OCI-LY7 (cell line): ENCODE data around the gene COL20A1.

ENCODE experiments used
- EZH2phosphoT487 ChIP-seq: fragments of 200-600 bp; sonication (generic); IDR thresholded peaks from 2 replicates; pipeline ENCODE4 v1.6.1; 2018; ENCODE audit warnings: low read depth, borderline replicate concordance, mild to moderate bottlenecking, mixed run types, antibody characterized with exemption, low read length, moderate library complexity, mixed read lengths
- TF ChIP-seq, protein P1 (sequence below): fragments of 200-600 bp; sonication (generic); conservative IDR thresholded peaks from 2 replicates; pipeline ENCODE4 v1.5.1; 2014; ENCODE audit warnings: mild to moderate bottlenecking, antibody characterized with exemption, low read length, moderate library complexity, mixed read lengths

- TF ChIP-seq, protein P1, sequence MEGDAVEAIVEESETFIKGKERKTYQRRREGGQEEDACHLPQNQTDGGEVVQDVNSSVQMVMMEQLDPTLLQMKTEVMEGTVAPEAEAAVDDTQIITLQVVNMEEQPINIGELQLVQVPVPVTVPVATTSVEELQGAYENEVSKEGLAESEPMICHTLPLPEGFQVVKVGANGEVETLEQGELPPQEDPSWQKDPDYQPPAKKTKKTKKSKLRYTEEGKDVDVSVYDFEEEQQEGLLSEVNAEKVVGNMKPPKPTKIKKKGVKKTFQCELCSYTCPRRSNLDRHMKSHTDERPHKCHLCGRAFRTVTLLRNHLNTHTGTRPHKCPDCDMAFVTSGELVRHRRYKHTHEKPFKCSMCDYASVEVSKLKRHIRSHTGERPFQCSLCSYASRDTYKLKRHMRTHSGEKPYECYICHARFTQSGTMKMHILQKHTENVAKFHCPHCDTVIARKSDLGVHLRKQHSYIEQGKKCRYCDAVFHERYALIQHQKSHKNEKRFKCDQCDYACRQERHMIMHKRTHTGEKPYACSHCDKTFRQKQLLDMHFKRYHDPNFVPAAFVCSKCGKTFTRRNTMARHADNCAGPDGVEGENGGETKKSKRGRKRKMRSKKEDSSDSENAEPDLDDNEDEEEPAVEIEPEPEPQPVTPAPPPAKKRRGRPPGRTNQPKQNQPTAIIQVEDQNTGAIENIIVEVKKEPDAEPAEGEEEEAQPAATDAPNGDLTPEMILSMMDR = no peak
- TF ChIP-seq EZH2phosphoT487 = no peak
These were observed 22.2 kb upstream of the COL20A1 start for GRCh38 chr20:63270606-63271325.
